LoVo (cell line): Measurements from ENCODE around the gene WFDC5.
"Not testable (repeated sequence)": the region's sequence is repeated elsewhere in the genome, so short reads cannot be mapped to it uniquely, and the experiment has no call there.

Source experiments
- DNase-seq: peaks from one replicate; pipeline ENCODE4 v3.0.0-alpha.2; 2016; ENCODE audit warnings: low spot score

WFDC5 gene, protein sequence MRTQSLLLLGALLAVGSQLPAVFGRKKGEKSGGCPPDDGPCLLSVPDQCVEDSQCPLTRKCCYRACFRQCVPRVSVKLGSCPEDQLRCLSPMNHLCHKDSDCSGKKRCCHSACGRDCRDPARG

DNA sequence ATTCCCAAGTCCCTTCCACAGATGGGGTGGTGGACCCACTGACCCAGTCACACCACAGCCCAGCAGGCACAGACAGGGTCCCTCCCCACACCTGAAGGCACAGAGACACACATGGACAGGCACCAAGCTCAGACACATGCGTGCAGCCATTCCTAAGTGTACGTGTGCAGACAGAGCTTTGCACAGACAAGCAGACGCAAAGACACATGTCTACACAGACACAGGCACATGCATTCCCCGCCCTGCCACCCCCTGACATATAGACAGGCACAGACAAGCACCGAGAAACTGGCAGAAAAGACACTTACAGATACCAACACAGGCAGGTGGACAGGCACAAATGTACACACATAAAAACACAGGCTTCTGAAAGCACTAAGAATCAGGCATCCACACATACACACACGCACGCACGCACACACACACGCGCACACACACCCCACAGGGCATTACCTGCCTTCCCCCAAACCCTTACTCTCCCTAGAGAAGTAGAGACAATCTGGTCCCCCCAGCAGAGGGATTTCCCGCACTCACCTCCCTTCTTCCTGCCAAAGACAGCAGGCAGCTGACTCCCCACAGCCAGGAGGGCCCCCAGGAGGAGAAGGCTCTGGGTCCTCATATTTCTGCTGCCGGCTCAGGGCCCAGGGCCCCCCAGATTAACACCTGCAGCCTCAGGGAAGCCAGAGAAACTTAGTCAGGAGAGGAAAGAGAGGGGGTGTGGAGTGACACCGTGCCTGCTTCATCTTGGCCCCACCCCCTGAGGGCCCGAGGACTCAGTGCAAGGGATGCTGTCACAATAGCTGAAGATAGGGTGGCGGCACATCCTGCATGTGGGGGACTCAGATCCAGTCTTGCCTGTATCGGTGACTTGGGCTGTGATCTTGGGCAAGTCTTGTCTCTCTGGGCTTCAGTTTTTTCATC, at the start of gene WFDC5:
WFDC5 (minus strand) TSS at position 710 of the 921 bp plus-strand sequence; CDS start at position 619, 91 bp downstream.
- DNase-seq, result no peak

DNA sequence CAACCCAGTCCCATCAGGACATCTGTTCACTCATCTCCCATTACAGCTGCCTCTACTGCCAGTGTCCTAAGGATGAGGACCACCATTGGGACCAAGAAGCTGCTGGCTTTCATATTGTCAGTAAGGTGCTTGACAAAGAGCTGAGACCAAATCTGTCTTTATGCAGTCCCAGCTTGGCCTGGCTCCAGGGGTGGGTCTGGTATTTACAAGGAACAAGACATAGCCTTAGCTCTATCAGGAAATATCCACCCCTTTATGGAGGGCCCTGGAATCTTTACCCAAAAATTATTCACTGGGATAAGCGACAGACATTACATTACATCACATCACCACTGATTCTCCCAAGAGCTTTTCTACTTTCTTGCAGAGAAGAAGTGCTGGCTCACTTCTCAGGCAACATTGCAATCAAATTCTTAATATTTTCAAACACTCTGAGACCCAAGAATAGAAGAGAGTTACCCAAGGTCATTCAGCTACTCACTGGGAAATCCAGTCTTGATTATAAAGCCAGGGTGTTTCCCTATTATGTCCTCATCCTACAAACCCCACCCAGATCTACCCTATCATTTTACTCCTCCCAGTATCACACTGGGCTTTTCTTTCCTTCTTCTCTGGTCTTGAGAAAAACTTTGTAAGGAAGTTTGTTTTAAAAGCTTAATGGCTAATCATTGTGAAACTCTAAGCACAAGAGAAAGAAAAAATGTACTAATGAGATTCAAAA, 48.3 kb upstream of the WFDC5 start:
- DNase-seq, result peak; percentile 23

DNA sequence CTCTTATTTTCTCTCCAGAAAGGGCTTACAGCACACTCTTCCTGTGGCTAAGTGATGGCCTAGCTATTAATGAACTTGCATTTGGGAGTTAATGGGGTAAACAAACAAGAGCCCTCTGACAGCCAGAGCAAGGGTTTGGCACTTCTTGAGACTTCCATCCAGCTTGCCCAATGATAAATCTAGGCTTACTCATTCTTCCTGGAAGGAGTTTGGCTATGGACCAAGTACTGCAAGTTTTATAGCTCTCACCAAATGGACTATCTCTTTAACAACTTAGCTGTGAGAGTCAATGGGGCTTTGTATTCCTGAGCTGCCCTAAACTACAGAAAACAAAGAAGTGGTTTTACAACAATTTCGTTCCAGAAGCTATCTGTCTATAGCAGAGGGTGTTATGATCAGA, 43.0 kb upstream of the WFDC5 start:
- peak; percentile 87 for DNase-seq

DNA sequence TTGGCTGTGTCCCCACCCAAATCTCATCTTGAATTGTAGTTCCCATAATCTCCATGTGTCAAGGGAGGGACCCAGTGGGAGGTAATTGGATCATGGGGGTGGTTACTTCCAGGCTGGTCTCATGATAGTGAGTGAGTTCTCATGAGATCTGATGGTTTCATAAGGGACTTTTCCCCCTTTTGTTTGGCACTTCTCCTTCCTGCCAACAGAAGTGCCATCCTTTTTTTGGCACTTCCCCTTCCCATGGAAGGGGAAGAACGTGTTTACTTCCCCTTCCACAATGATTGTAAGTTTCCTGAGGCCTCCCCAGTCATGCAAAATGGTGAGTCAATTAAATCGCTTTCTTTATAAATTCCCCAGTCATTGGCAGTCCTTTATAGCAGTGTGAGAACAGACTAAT, 41.7 kb upstream of the WFDC5 start:
- no peak for DNase-seq

DNA sequence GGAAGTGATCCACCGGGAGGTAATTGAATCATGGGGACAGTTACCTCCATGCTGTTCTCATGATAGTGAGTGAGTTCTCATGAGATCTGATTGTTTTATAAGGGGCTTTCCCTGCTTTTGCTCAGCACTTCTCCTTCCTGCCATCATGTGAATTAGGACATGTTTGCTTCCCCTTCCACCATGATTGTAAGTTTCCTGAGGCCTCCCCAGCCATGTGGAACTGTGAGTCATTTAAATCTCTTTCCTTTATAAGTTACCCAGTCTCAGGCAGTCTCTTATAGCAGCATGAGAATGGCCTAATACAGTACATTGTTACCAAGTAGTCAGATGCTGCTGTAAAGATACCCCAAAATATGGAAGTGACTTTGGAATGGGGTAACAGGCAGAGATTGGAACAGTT, 39.8 kb upstream of the WFDC5 start:
- DNase-seq, result not testable (repeated sequence)

DNA sequence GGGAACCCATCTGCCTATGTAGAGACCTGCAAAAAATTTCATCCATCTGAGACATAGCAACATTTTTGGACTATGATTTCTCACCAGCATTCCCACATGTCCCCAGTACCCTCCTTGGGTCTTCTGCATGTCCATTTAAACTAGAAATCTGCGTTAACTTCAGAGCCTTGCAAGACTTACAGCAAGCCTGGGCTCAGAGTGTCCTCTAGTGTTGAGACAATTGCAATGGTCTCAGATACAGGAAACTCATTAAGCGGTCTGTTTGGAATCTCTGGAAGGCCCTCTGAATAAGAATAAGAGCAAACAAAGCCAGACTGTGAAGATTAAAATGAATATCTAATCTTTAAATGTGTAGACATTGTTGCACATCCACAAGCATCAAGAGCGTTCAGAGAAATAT, 39.2 kb upstream of the WFDC5 start:
- no peak for DNase-seq

DNA sequence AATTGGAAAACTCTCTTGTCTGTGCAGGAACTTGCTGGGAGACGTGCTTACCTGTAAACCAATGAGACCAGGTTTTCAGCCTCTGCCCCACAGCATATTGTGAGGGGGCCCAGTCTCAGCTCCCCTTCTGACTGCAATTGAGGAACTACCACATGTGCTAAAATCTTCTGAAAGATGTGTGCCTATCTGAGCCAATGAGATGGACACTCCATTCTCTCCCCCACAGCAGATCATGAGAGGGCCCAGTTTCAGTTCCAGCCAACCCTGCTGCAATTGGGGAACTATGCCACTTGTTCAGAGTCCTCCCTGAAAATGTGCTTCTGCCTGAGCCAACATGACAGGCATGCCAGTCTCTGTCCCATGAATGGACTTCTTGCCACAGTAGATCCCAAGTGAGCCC, 38.8 kb upstream of the WFDC5 start:
- no peak for DNase-seq

DNA sequence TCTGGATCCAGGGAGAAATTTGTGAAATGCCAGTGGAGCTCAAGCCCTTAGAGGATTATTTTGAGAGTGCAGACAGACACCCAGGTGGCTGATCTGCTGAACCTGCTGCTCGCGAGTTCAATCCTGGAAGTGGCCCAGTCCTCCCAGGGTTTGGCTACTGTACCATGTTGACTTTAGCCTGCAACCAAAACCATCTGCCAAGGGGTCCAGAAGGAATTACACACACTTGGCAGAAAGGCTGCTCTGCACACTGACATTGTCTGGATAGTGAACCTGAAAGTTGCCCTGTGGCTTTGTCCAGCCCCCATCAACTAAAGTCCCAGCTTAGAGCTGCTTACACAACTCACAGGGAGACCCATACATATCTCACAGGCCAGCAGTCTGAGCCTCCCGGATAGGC, 38.2 kb upstream of the WFDC5 start:
- no peak for DNase-seq

DNA sequence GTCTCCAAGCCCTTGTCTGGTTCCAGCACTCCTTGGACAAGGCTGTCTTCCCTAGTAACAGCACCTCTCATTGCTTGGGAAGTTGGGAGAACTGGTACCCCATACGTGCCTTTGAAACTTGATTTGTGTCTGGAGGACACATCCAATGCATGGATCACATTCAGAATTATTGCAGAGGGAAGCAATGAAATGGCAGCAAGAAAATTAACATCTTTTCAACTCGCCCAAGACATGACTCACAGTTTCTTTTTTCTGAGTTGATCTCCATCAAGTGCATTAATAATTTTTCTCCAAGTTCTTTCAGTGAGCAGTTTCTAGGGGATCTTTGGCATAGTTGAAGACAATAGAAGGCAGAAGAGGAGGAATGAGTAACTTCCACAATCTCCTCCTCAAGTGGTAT, 37.4 kb upstream of the WFDC5 start:
- no peak for DNase-seq

DNA sequence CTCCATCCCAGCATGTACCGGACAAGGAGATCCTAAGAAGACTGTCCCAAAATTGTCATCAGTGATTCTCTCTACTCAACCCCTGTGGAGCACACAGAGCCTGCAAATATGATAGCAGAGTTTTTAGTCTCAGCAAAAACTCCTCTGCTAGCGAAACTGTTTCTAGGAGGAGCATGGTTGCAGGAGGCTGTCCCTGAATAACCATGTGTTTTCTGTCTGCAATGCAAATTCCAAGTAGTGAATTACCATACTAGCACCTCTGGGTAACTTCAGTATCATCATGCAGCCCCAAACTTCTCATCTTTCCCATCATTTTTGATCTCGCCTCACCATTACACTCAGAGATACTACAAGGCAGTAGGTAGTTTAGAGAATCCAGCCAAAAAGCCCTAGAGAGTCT, 34.1 kb upstream of the WFDC5 start:
- no peak for DNase-seq

DNA sequence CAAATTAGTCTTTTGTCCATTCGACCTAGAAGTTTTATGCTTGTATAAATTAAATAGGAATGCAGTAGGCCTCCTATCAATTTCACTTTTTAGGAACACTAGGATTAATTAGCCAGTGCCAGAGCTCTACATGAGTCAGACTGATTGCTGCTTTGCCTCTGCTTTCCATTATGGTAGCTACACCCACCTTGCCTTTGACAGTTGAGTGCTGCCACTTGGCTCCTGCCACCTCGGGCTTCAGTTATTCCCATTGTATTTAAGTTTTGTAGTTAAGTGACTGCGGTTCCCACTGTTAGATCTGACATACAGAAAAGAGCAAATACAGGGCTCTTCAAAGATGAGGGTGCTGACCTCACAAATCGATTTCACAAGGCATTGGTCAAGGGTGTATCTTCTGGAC, 25.9 kb upstream of the WFDC5 start:
- no peak for DNase-seq

DNA sequence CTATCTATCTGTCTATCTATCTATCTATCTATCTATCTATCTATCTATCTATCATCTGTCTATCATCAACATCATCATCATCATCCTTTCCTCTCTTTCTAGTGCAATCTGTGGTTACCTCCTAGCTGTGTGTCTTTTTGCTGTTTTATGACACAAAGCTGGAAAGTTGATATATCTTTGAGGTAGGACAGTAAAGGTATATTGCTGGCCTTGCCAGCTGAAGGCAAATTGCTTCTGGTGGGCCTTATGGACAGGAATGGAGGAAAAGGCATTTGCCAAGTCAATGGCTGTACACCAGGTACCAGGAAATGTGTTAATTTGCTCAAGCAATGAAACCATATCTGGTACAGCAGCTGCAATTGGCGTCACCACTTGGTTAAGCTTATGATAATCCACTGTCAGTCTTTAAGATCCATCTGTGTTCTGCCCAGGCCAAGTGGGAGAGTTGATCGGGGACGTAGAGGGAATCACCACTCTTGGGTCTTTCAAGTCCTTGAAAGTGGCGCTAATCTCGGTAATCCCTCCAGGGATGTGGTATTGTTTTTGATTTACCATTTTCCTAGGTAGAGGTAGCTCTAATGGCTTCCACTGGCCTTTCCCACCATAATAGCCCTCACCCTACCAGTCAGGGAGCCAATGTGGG, 24.9 kb upstream of the WFDC5 start:
- not testable (repeated sequence) for DNase-seq

DNA sequence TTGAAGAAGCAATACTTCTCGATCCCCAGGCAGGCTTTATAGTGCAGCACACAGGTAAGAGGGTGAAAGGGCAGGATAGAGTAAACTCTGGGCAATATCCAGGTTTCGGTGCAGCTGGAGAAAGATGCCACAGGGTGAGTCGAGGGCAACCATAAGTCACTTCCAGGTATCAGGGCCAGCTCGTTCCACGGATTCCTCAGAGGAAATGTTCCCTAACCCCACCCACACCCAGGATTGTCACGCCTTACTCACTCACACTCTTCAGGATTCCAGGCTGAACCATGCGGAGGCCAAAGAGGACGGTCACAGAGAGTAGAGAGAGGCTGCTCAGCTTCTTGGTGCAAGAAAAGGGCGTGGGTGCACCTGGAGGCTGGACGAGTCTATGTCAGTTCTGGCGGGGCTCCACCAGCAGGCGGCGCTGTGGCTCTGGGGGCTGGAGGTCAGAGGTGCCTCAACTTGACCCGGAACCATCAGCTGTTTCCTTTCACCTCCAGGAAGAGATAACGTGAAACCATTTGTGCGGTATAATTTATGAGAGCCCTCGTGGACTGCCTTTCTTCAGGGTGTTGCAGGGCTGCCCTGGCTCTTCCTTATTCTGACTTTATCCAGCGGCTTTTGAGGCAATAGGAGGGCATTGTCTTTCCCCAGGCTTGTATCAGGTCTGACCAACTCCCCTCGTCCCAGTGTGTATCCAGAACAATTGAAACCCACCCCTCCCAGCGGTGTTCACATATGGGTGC, 23.8 kb upstream of the WFDC5 start:
- DNase-seq, result peak; percentile 81

DNA sequence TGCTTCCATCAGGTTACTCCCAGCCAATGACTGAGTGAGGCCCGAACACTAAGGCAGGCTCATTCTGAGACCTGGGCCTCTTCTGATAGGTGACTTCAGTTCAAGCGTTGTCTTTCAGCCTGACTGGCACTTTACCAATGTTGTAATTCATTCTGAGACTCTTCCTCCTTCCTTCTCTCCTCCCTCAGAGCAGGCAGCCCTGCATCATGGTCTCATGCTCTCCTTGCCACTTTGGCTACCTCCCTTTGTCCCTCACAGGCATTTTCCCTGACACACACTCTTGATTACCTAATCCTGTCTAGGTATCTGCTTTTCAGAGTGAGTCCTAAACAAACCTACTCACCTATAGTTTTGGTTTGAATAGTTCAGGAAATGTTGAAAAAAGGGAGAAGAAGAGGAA, 21.9 kb upstream of the WFDC5 start:
- DNase-seq, result no peak

DNA sequence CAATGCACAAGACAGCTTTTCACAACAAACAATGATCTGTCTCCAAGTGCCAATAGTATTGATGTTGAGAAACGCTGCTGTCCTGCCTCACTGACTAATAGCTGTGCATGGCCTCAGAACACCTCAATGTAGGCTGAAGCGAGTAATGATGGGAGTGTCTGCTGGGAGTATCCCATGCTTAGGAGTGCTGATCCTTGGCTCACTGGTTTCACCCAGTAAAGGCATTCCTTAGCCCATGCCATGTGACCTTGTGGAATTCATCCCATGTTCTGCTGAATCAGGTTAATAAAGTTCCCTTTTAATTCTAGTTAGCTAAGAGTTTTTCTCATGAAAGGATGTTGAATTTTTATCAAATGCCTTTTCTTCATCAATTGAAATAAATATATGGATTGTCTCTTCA, 13.1 kb upstream of the WFDC5 start:
- peak; percentile 57 for DNase-seq

DNA sequence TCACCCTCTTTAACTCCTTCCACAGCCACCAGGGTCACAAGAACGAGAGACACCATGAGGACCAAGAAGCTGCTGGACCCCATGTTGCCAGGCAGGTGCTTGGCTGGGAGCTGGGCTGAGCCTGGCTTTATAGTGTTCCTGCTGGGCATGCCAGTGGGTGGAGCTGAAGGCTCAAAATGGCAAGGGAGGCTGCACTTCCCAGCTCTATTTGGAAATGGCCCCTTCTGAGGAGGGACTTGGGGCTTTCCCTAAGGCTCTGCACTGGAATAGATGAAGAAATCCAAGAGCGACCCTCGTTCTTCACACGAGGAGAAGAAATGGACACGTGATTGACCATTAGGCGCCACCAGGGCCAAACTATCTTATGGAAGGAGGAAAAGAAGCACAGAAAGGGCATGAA, 9.4 kb upstream of the WFDC5 start, which contains the start of gene WFDC12:
WFDC12 (minus strand) TSS at position 101 of the 400 bp plus-strand sequence; CDS start at position 83, 18 bp downstream.
- DNase-seq, result no peak

DNA sequence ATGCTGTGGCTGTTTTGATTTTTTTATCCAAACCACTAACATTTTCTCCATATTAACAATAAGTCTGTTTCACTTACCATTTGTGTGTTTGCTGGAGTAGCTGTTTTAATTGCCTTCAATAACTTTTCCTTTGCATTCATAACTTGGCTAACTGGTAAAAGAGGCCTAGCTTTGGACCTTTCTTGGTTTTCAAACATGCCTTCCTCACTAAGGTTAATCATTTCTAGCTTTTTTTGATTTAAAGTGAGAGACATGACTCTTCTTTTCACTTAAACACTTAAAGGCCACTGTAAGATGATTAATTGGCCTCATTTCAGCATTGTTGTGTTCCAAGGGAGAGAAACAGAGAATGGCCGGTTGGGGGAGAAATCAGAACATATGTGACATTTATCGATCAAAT, 6.4 kb upstream of the WFDC5 start:
- no peak for DNase-seq

DNA sequence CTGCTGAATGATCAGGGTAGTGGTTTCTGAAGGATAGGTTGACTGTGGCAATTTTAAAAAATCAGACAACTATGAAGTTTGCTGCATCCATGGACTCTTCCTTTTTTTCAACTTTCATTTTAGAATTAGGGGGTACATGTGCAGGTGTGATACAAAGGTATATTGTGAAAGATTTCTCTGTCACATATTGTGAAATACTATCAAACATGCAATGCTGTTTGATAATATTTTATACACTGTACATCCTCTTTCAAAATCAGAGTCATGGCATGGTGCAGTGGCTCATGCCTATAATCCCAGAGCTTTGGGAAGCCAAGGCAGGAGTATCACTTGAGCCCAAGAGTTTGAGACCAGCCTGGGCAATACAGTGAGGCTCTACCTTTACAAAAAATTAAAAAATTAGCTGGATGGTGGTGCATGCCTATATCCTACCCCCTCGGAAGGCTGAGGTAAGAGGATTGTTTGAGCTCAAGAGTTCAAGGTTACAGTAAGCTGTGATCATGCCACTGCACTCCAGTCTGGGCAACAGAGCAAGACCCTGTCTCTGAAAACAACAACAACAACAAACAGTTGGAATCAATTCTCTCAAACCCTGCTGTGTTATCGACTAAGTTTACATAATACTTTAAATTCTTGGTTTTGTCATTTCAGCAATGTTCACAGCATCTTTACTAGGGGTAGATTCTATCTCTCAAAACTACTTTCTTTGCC, 4.7 kb upstream of the WFDC5 start:
- DNase-seq, result no peak

DNA sequence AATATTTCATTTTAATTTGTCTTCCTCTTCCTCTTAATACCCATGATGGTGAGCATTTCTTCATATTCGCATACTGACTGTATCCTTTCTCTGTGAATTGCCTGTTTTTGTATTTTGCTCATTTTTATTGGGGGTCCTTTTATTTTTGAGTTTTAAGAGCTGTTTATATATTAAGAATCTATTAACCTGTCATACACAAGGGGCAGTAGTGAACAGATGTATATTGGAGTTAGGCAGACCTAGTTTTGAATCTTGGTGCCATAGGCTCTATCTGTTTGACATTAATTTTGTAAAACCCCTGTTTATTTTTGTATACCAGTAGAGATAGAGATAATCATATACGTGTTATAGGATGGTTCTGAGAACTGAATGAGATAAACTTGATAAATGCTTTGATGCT, 3.1 kb upstream of the WFDC5 start:
- DNase-seq, result no peak

DNA sequence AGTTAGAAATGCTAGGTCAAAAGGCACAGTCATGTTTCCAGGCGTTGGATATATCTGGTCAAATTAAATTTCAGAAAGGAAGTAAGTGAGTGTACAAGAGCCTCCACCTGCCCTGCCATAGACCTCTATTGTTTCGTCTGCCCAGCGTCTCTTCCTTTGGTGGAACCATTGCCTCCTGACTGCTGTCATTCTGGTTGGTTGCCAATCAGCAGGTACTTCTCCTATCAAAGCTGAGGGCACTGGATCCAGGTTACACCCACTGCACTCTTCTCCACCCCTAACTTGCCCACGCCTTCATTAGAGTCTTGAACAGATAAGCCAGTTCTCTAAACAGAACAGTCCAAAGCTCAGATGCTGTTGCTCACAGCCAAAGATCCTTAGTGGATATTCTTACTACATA, 2.6 kb upstream of the WFDC5 start:
- peak; percentile 6 for DNase-seq

DNA sequence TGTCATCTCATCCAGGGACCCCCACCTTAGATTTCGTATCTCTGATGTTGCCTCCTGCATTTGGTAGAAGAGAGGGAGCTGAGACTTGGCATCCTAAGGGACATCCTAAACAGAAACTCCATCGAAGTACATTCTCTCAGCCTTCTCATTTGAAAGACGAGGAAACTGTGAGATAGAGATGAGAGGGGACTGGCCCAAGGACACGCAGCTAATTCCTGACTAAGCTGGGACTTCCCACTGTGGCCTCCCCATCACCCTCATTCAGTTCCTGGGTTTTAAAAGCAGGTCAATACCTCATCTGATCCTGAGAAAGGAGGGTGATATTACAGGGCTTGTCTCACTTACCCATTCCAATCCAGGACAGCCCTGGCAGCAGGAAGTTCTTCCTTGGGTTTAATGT, 855 bp upstream of the WFDC5 start:
- DNase-seq, result no peak
